K562 (cell line): ENCODE data around the gene CLCF1. TPM values are rescaled to one million over a fixed set of nuclear protein-coding genes. Genes with fewer than 3 reads are reported as not detected.

Experiments used
- ATAC-seq: fragments of 200-7000 bp; cut with Tn5 transposase; 3 replicates; pipeline ENCODE4 v1.9.1; 2020; ENCODE audit warnings: moderate library complexity
- BruUV-seq: library from RNA; stranded (reverse); fragments of 400-500 nt; replicated peaks from 2 replicates; lab custom pipeline; 2021; lab: Mats Ljungman, UMichigan
- CTCF ChIA-PET: fragments of 300-600 bp; formaldehyde crosslinking; extraction: SDS; loops from one replicate; lab custom pipeline; 2021; ENCODE audit warnings: low intra/inter-chr PET ratio; lab: Yijun Ruan, JAX
- POLR2A ChIA-PET: fragments of 300-600, 350-650 bp; sonication (Branson Sonifier 250); formaldehyde crosslinking; extraction: SDS; loops from one replicate; lab custom pipeline; 2021; ENCODE audit warnings: antibody characterized with exemption, inconsistent platforms; lab: Yijun Ruan, JAX
- DNase-seq, 4 experiments: peaks; one replicate each; pipeline versions ENCODE4 v3.0.0 to v3.0.0-alpha.2; 2011 to 2018; ENCODE audit warnings: low spot score in 3 of 4, mixed read lengths in 3 of 4; ENCODE audit errors: extremely low read depth in 1 of 4
- FAIRE-seq: peaks from 2 replicates; lab custom pipeline; 2011; peaks lifted over from hg19 to GRCh38; lab: Jason Lieb, UNC
- H2AFZ ChIP-seq: 2 replicates; pipeline ENCODE4 v1.6.0; 2011; ENCODE audit warnings: low read depth, low read length, control low read depth, inconsistent platforms
- H3K27ac ChIP-seq: fragments of 200-600 bp; 3 replicates; pipeline ENCODE4 v1.8.0; 2011; ENCODE audit warnings: low read depth, mild to moderate bottlenecking, control low read depth, inconsistent platforms, low read length, moderate library complexity, mixed read lengths; ENCODE audit errors: extremely low read depth
- H3K27me3 ChIP-seq, 2 experiments: fragments of 300-600 bp in 1 of 2; 2 replicates in 1 of 2; 3 replicates in 1 of 2; pipeline versions ENCODE4 v1.6.0 to v1.8.0; 2011; ENCODE audit warnings: inconsistent platforms in 2 of 2, low read length in 2 of 2, mild to moderate bottlenecking in 1 of 2, mixed read lengths in 1 of 2, moderate library complexity in 1 of 2; ENCODE audit not compliant: control insufficient read depth in 2 of 2, insufficient read depth in 2 of 2
- H3K36me3 ChIP-seq: fragments of 300-600 bp; 3 replicates; pipeline ENCODE4 v1.8.0; 2011; ENCODE audit warnings: mild to moderate bottlenecking, low read length, inconsistent platforms; ENCODE audit not compliant: control insufficient read depth, insufficient read depth
- H3K4me1 ChIP-seq, 2 experiments: fragments of 200-600 bp in 1 of 2; replicated peaks in 1 of 2; 2 replicates in 1 of 2; 3 replicates in 1 of 2; pipeline versions ENCODE4 v1.5.1 to v1.8.0; 2011; ENCODE audit warnings: inconsistent platforms in 2 of 2, low read length in 2 of 2, mild to moderate bottlenecking in 1 of 2, mixed read lengths in 1 of 2, moderate library complexity in 1 of 2; ENCODE audit not compliant: control insufficient read depth in 2 of 2, insufficient read depth in 2 of 2
- H3K4me2 ChIP-seq: 2 replicates; pipeline ENCODE4 v1.6.1; 2011; ENCODE audit warnings: low read length, control low read depth, inconsistent platforms, mixed read lengths; ENCODE audit not compliant: insufficient read depth
- H3K4me3 ChIP-seq: fragments of 200-600 bp; sonication (generic), shearing (Covaris generic); 2 replicates; pipeline ENCODE4 v1.5.1; 2016; ENCODE audit warnings: control low read depth, inconsistent platforms
- H3K79me2 ChIP-seq: fragments of 200-600 bp; 3 replicates; pipeline ENCODE4 v1.8.0; 2011; ENCODE audit warnings: low read length, inconsistent platforms; ENCODE audit not compliant: control insufficient read depth, insufficient read depth
- H3K9ac ChIP-seq, 2 experiments: 2 replicates each; pipeline versions ENCODE4 v1.6.0 to v1.6.1; 2011; ENCODE audit warnings: low read depth in 2 of 2, low read length in 2 of 2, control low read depth in 1 of 2, inconsistent platforms in 1 of 2, mild to moderate bottlenecking in 1 of 2, mixed read lengths in 1 of 2; ENCODE audit not compliant: insufficient read depth in 1 of 2
- H3K9me1 ChIP-seq: one replicate; pipeline ENCODE4 v1.6.0; 2011; ENCODE audit warnings: inconsistent platforms, mild to moderate bottlenecking, low read length, moderate library complexity; ENCODE audit not compliant: control insufficient read depth, insufficient read depth
- H3K9me3 ChIP-seq: replicated peaks from 2 replicates; pipeline ENCODE4 v1.5.1; 2011; ENCODE audit warnings: low read depth, low read length, inconsistent platforms; ENCODE audit not compliant: control insufficient read depth, insufficient read depth
- H4K20me1 ChIP-seq: replicated peaks from 2 replicates; pipeline ENCODE4 v1.6.1; 2011; ENCODE audit warnings: low read length, inconsistent platforms, mixed read lengths; ENCODE audit not compliant: control insufficient read depth, insufficient read depth
- PHB2 ChIP-seq: fragments of 450-650 bp; IDR thresholded peaks from 2 replicates; pipeline ENCODE4 v1.6.1; 2017; ENCODE audit warnings: low read depth
- PRDM10 ChIP-seq: fragments of 450-650 bp; IDR thresholded peaks from 2 replicates; pipeline ENCODE4 v1.6.1; 2018; ENCODE audit not compliant: partially characterized antibody
- SIX5 ChIP-seq, 2 experiments: IDR thresholded peaks; 2 replicates each; pipeline ENCODE4 v1.6.1; 2011; ENCODE audit warnings: low read length in 2 of 2, borderline replicate concordance in 1 of 2, low read depth in 1 of 2, mild to moderate bottlenecking in 1 of 2, moderate library complexity in 1 of 2; ENCODE audit not compliant: insufficient read depth in 1 of 2
- ZNF384 ChIP-seq: IDR thresholded peaks from 2 replicates; pipeline ENCODE4 v1.6.1; 2012; ENCODE audit warnings: low read depth, low read length, improper control_type of control experiment
- WGBS: fragments of 100-300 bp; shearing (Covaris generic); methylation state at CpG from one replicate; pipeline ENCODE4 v1.1.6; 2016; ENCODE audit warnings: low coverage, mixed read lengths; ENCODE audit not compliant: insufficient coverage; ENCODE audit errors: missing lambda C conversion rate; 5-methylcytosine and 5-hydroxymethylcytosine counted together
- in situ Hi-C: fragments of 300-500 bp; cut with MboI; formaldehyde crosslinking; loops from 4 replicates; pipeline ENCODE4 v1.15.0; 2018; ENCODE audit warnings: inconsistent platforms, mixed read lengths
- intact Hi-C: fragments of 100-400 bp; cut with micrococcal nuclease; formaldehyde crosslinking; loops from 2 replicates; pipeline ENCODE4 v1.14.2; 2022
- polyA plus RNA-seq, 8 experiments: library from polyadenylated mRNA; depleted of rRNA in 4 of 8; stranded (reverse) in 5 of 8; unstranded in 3 of 8; fragments of >200 nt; fragmentation: Nextera tagmentation in 2 of 8; fragmentation: Illumina TruSeq in 1 of 8; extraction: Ambion mirVana in 2 of 8; extraction: Trizol in 1 of 8; gene quantifications; 2 replicates each; pipeline versions ENCODE4 v1.2.1 to v1.2.3, GENCODE V29; 2011 to 2014; ENCODE audit warnings: inconsistent platforms in 1 of 8, missing spikeins in 1 of 8
- total RNA-seq, 7 experiments: library from RNA; depleted of rRNA in 6 of 7; stranded (reverse); fragments of >200 nt in 6 of 7; fragmentation: Illumina TruSeq in 2 of 7; extraction: Trizol in 2 of 7; gene quantifications; 2 replicates each; pipeline versions ENCODE4 v1.2.1 to v1.2.3, GENCODE V29; 2011 to 2021; ENCODE audit warnings: low replicate concordance in 1 of 7

Gene CLCF1
- total and polyA plus RNA-seq, 9 of the 15 experiments (the other 6 are each of a cell fraction or from before 2014, with no cell fraction given): 0.49 to 5.8 (median 3.0) TPM

DNA sequence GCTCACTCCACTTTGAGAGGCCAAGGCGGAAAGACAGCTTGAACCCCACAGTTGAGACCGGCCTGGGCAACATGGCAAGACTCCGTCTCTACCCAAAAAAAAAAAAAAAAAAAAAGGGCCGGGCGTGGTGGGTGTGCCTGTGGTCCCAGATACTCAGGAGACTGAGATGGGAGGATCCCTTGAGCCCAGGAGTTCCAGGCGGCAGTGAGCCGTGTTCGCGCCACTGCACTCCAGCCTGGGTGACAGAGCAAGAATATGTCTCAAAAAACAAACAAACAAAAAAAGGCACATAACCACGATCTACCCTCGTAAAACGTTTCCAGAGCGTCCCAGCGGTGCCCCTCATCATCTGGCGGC, 17.5 kb upstream of the CLCF1 start:
- H3K27me3 ChIP-seq: no peaks in the 10 kb centered on the region
- peak overlapping the region; percentile 90 for H2AFZ ChIP-seq
- peaks cover 3% of the 10 kb centered on the region for H3K9me1 ChIP-seq
- TF ChIP-seq ZNF384: peak; percentile 66; the same call in 1 of the 2 replicates
- peak; percentile 83 for TF ChIP-seq PRDM10
- TF ChIP-seq SIX5 (IDR thresholded peaks at IDR 0.05; ENCODE audit: borderline replicate concordance in 1 of 2, insufficient read depth in 1 of 2, low read depth in 1 of 2, low read length in 2 of 2): no peak
- no peak for TF ChIP-seq PHB2
- DNase-seq (no peak), FAIRE-seq (peak; percentile 48), ATAC-seq (peak; percentile 10)
- H3K4me1 ChIP-seq: peaks cover 7 to 63% of the 10 kb centered on the region in 2 experiments; a peak in 4 of 5 replicates
- H4K20me1 ChIP-seq: no peaks in the 10 kb centered on the region; the same call in 1 of the 2 replicates
- intact Hi-C loops: no loop called here
- in situ Hi-C loops: no loop called here
- H3K4me2 ChIP-seq: peak overlapping the region; percentile 91
- no peaks in the 10 kb centered on the region for H3K9me3 ChIP-seq
- H3K27ac ChIP-seq: peak overlapping the region; percentile 82
- ChIA-PET POLR2A (interaction anchor here (0.6 to 2.4 kb wide), 5 partner anchors 9 to 484 kb away, joined by 3 to 14 read pairs (median 3); partner anchors contain the start of genes POLD4 and PPP1CA), CTCF (no interaction called here)
- H3K79me2 ChIP-seq: peaks cover 25% of the 10 kb centered on the region
- peaks cover 22% of the 10 kb centered on the region; the same call in 2 of the 3 replicates for H3K36me3 ChIP-seq
- H3K9ac ChIP-seq: peak overlapping the region; percentile 83 to 100
- BruUV-seq: no TSS peak
- peak overlapping the region; percentile 73 for H3K4me3 ChIP-seq
- 3% methylated on average over 13 of the region's 15 CpGs for WGBS
